HepG2 (cell line): ENCODE results near the gene DSPP.

ENCODE experiments used
- CEBPB ChIP-seq: IDR thresholded peaks from 2 replicates; pipeline ENCODE4 v1.6.1; 2011; ENCODE audit warnings: low read depth, low read length, improper control_type of control experiment, borderline replicate concordance
- CEBPG ChIP-seq: IDR thresholded peaks from 2 replicates; pipeline ENCODE4 v1.6.1; 2016
- CTCF ChIP-seq: sonication (generic); formaldehyde crosslinking; IDR thresholded peaks from 2 replicates; pipeline ENCODE4 v1.5.0; 2020; ENCODE audit warnings: mild to moderate bottlenecking, missing genetic modification reagents, moderate library complexity
- IRF9 ChIP-seq: sonication (generic); formaldehyde crosslinking; IDR thresholded peaks from 2 replicates; pipeline ENCODE4 v1.8.0; 2022; ENCODE audit warnings: missing genetic modification reagents, mild to moderate bottlenecking, borderline replicate concordance
- KMT2A ChIP-seq: sonication (generic); formaldehyde crosslinking; IDR thresholded peaks from 2 replicates; pipeline ENCODE4 v1.4.0; 2020; ENCODE audit warnings: missing genetic modification reagents
- PATZ1 ChIP-seq: sonication (generic); formaldehyde crosslinking; IDR thresholded peaks from 2 replicates; pipeline ENCODE4 v1.4.0; 2020; ENCODE audit warnings: missing genetic modification reagents
- POLR2A ChIP-seq, 2 experiments: IDR thresholded peaks; 2 replicates each; pipeline ENCODE4 v1.6.1; 2011; ENCODE audit warnings: low read depth in 2 of 2, low read length in 2 of 2, mild to moderate bottlenecking in 1 of 2, moderate library complexity in 1 of 2; ENCODE audit not compliant: insufficient read depth in 1 of 2
- RXRA ChIP-seq: sonication (generic); formaldehyde crosslinking; IDR thresholded peaks from 2 replicates; pipeline ENCODE4 v1.5.1; 2020; ENCODE audit warnings: missing genetic modification reagents
- ZNF740 ChIP-seq: sonication (generic); formaldehyde crosslinking; IDR thresholded peaks from 2 replicates; pipeline ENCODE4 v1.4.0; 2020; ENCODE audit warnings: missing genetic modification reagents

- TF ChIP-seq CTCF (CRISPR knock-in tag) (no peak), ZNF740 (CRISPR knock-in tag) (no peak), CEBPG (CRISPR knock-in tag) (no peak), KMT2A (CRISPR knock-in tag) (no peak), CEBPB (no peak), PATZ1 (no peak), RXRA (no peak), IRF9 (no peak), POLR2A (IDR thresholded peaks at IDR 0.05; ENCODE audit: insufficient read depth in 1 of 2, low read depth in 2 of 2, low read length in 2 of 2) (no peak)
These were observed 51.1 kb downstream of the DSPP start for GRCh38 chr4:87659247-87659931.
